Endothelial cell of umbilical vein (primary cell): Measurements from ENCODE around the gene MARCHF11. TPM values are rescaled to one million over a fixed set of nuclear protein-coding genes. Genes with fewer than 3 reads are reported as not detected.

Experiments
- BruUV-seq: library from RNA; stranded (reverse); fragments of 400-500 nt; replicated peaks from 2 replicates; lab custom pipeline; 2021; lab: Mats Ljungman, UMichigan
- CTCF ChIA-PET: fragments of 300-600, 350-600 bp; sonication (Branson Sonifier 250); formaldehyde crosslinking; loops from one replicate; lab custom pipeline; 2021; ENCODE audit warnings: antibody characterized with exemption, inconsistent platforms; lab: Charles Lee
- POLR2A ChIA-PET: fragments of 300-600, 350-600 bp; sonication (Branson Sonifier 250); formaldehyde crosslinking; loops from one replicate; lab custom pipeline; 2021; ENCODE audit warnings: antibody characterized with exemption, inconsistent platforms; lab: Charles Lee
- DNase-seq: peaks from one replicate; pipeline ENCODE4 v3.0.0-alpha.2; 2011; ENCODE audit warnings: low read depth, low spot score
- FAIRE-seq: peaks from 2 replicates; lab custom pipeline; 2011; peaks lifted over from hg19 to GRCh38; lab: Jason Lieb, UNC
- H2AFZ ChIP-seq: 2 replicates; pipeline ENCODE4 v1.6.0; 2012; ENCODE audit warnings: low read depth, low read length, control low read depth, inconsistent platforms
- H3K27ac ChIP-seq: 2 replicates; pipeline ENCODE4 v1.5.1; 2011; ENCODE audit warnings: low read depth, mild to moderate bottlenecking, control low read depth, low read length, moderate library complexity; ENCODE audit not compliant: insufficient read depth
- H3K27me3 ChIP-seq, 2 experiments: 2 replicates each; pipeline versions ENCODE4 v1.6.0 to v1.6.1; 2011; ENCODE audit warnings: low read length in 2 of 2, mixed read lengths in 1 of 2; ENCODE audit not compliant: control insufficient read depth in 2 of 2, insufficient read depth in 2 of 2
- H3K36me3 ChIP-seq, 2 experiments: 2 replicates in 1 of 2; 3 replicates in 1 of 2; pipeline ENCODE4 v1.5.1; 2011; ENCODE audit warnings: low read length in 2 of 2, mild to moderate bottlenecking in 1 of 2, moderate library complexity in 1 of 2; ENCODE audit not compliant: control insufficient read depth in 2 of 2, insufficient read depth in 2 of 2; ENCODE audit errors: extremely low read depth in 1 of 2
- H3K4me1 ChIP-seq: 3 replicates; pipeline ENCODE4 v1.5.1; 2011; ENCODE audit warnings: mild to moderate bottlenecking, low read length; ENCODE audit not compliant: control insufficient read depth, insufficient read depth; ENCODE audit errors: extremely low read depth
- H3K4me2 ChIP-seq: 2 replicates; pipeline ENCODE4 v1.6.1; 2011; ENCODE audit warnings: low read length, control low read depth, mixed read lengths; ENCODE audit not compliant: insufficient read depth
- H3K4me3 ChIP-seq, 3 experiments: fragments of 200-600 bp in 1 of 3; sonication (generic), shearing (Covaris generic) in 1 of 3; replicated peaks in 1 of 3; 2 replicates each; pipeline ENCODE4 v1.5.1; 2011 to 2016; ENCODE audit warnings: control low read depth in 3 of 3, low read length in 3 of 3, mild to moderate bottlenecking in 2 of 3, inconsistent platforms in 1 of 3, low read depth in 1 of 3, moderate library complexity in 1 of 3; ENCODE audit not compliant: insufficient read depth in 1 of 3
- H3K79me2 ChIP-seq: 2 replicates; pipeline ENCODE4 v1.6.0; 2012; ENCODE audit warnings: low read length, inconsistent platforms; ENCODE audit not compliant: control insufficient read depth, insufficient read depth
- H3K9ac ChIP-seq: replicated peaks from 2 replicates; pipeline ENCODE3; 2011; ENCODE audit warnings: low read length, control low read depth; ENCODE audit not compliant: insufficient read depth; ENCODE audit errors: extremely low read depth
- H3K9me1 ChIP-seq: replicated peaks from 3 replicates; pipeline ENCODE4 v1.6.0; 2011; ENCODE audit warnings: mild to moderate bottlenecking, low read length; ENCODE audit not compliant: control insufficient read depth, insufficient read depth; ENCODE audit errors: extremely low read depth
- H3K9me3 ChIP-seq: replicated peaks from 2 replicates; pipeline ENCODE4 v1.5.1; 2012; ENCODE audit warnings: low read length, inconsistent platforms; ENCODE audit not compliant: control insufficient read depth, insufficient read depth
- H4K20me1 ChIP-seq: replicated peaks from 2 replicates; pipeline ENCODE3; 2011; ENCODE audit warnings: mild to moderate bottlenecking, low read length; ENCODE audit not compliant: control insufficient read depth, insufficient read depth; ENCODE audit errors: extremely low read depth
- CTCF ChIP-seq, 2 donors: IDR thresholded peaks; 1 replicate in 1 of 2; 2 replicates in 1 of 2; pipeline ENCODE4 v1.5.1; 2011; ENCODE audit warnings: low read length in 2 of 2, mild to moderate bottlenecking in 2 of 2, moderate library complexity in 2 of 2, control low read depth in 1 of 2, inconsistent platforms in 1 of 2, low read depth in 1 of 2; ENCODE audit not compliant: insufficient read depth in 1 of 2; ENCODE audit errors: extremely low read depth in 1 of 2
- EZH2 ChIP-seq: IDR thresholded peaks from 2 replicates; pipeline ENCODE4 v1.6.1; 2012; ENCODE audit warnings: borderline replicate concordance, low read depth, mild to moderate bottlenecking, moderate library complexity, low read length, inconsistent platforms; ENCODE audit not compliant: severe bottlenecking
- FOS ChIP-seq: IDR thresholded peaks from 2 replicates; pipeline ENCODE4 v1.6.1; 2011; ENCODE audit warnings: mild to moderate bottlenecking, low read length, moderate library complexity, borderline replicate concordance; ENCODE audit not compliant: insufficient read depth
- GATA2 ChIP-seq: IDR thresholded peaks from 2 replicates; pipeline ENCODE4 v1.7.0; 2011; ENCODE audit warnings: low read depth, mild to moderate bottlenecking, moderate library complexity, mixed read lengths, low read length; ENCODE audit not compliant: insufficient read length, insufficient read depth
- JUN ChIP-seq: IDR thresholded peaks from 2 replicates; pipeline ENCODE4 v1.6.1; 2011; ENCODE audit warnings: borderline replicate concordance, low read depth; ENCODE audit not compliant: insufficient read length, insufficient read depth
- MYC ChIP-seq: IDR thresholded peaks from one replicate; pipeline ENCODE4 v1.6.1; 2011; ENCODE audit warnings: mild to moderate bottlenecking, low read depth, low read length
- POLR2A ChIP-seq: IDR thresholded peaks from 2 replicates; pipeline ENCODE4 v1.6.1; 2012; ENCODE audit warnings: low read depth, mild to moderate bottlenecking, control low read depth, low read length
- POLR2AphosphoS5 ChIP-seq: IDR thresholded peaks from 2 replicates; pipeline ENCODE4 v1.6.1; 2012; ENCODE audit warnings: low read depth, mild to moderate bottlenecking, control low read depth, low read length, moderate library complexity; ENCODE audit not compliant: insufficient read depth
- dilution Hi-C: fragments of 300-500 bp; cut with MboI; formaldehyde crosslinking; loops from one replicate; pipeline ENCODE4 v1.15.0; 2019; ENCODE audit warnings: low sequenced_read_pairs; ENCODE audit not compliant: extremely low pct_ligation_motif_present
- intact Hi-C: fragments of 100-400 bp; cut with micrococcal nuclease; formaldehyde crosslinking; loops from one replicate; pipeline ENCODE4 v1.10.0; 2022
- polyA plus RNA-seq, 4 experiments: library from polyadenylated mRNA; depleted of rRNA in 3 of 4; stranded (reverse) in 3 of 4; unstranded in 1 of 4; fragments of >200 nt; gene quantifications; 2 replicates each; pipeline versions ENCODE4 v1.2.1 to v1.2.3, GENCODE V29; 2011 to 2012; ENCODE audit warnings: missing spikeins in 1 of 4
- total RNA-seq: library from RNA; stranded (reverse); gene quantifications from 2 replicates; pipeline ENCODE4 v1.2.3, GENCODE V29; 2021
- TF ChIP-seq, protein P1 (sequence below): IDR thresholded peaks from 2 replicates; pipeline ENCODE4 v1.6.1; 2011; ENCODE audit not compliant: insufficient read depth, insufficient read length

MARCHF11 gene
- total and polyA plus RNA-seq, 2 donors (not counting 3 experiments of a cell fraction or from before 2014, with no cell fraction given) = not detected

DNA sequence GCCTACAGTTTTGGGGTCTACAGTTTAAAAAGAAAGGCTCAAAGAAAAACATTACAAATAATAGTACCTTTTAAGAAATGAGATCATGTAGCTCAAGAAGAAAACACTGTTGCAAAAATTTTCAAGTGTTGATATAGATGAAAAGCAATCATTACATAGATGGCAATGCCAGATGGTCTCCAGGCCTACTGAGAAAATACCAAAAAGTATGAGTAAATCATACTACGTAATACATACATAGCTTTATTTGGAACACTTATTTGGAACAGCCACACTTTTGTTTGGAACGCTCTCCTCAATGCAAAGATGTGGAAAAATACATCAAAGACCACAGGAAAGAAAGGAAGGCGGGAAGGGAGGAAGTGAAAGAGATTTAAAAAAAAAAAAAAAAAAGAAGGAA is 44.1 kb downstream of the MARCHF11 start:
- Histone ChIP-seq H3K9me1 (no peaks in the 10 kb centered on the region), H3K9me3 (no peaks in the 10 kb centered on the region), H3K4me3 (no peak overlapping the region), H4K20me1 (no peaks in the 10 kb centered on the region), H2AFZ (no peak overlapping the region), H3K27me3 (no peaks in the 10 kb centered on the region), H3K4me1 (no peaks in the 10 kb centered on the region), H3K4me2 (no peak overlapping the region), H3K79me2 (no peaks in the 10 kb centered on the region), H3K27ac (no peak overlapping the region), H3K36me3 (no peaks in the 10 kb centered on the region), H3K9ac (no peak overlapping the region)
- CTCF ChIA-PET = no interaction called here
- POLR2A ChIA-PET = no interaction called here
- no peak for TF ChIP-seq POLR2AphosphoS5
- no peak for TF ChIP-seq JUN
- TF ChIP-seq FOS = no peak
- no peak for TF ChIP-seq EZH2
- TF ChIP-seq CTCF (IDR thresholded peaks at IDR 0.05; ENCODE audit: extremely low read depth in 1 of 2, insufficient read depth in 1 of 2, low read depth in 1 of 2, low read length in 2 of 2) = no peak
- no peak for TF ChIP-seq MYC
- TF ChIP-seq, protein P1, sequence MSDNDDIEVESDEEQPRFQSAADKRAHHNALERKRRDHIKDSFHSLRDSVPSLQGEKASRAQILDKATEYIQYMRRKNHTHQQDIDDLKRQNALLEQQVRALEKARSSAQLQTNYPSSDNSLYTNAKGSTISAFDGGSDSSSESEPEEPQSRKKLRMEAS = no peak
- TF ChIP-seq GATA2 = no peak
- no peak for TF ChIP-seq POLR2A
- no peak for DNase-seq
- intact Hi-C loops (no loop called here), dilution Hi-C loops (no loop called here)
- FAIRE-seq = no peak
- no TSS peak for BruUV-seq
